ENCODE results near the gene CABYR. TPM values are rescaled to one million over a fixed set of nuclear protein-coding genes. Genes with fewer than 3 reads are reported as not detected.

Gene CABYR
- total and polyA plus RNA-seq, 5 experiments from 2014 or later: 0.28 to 3.3 (median 1.3) TPM; not detected in 1

DNA sequence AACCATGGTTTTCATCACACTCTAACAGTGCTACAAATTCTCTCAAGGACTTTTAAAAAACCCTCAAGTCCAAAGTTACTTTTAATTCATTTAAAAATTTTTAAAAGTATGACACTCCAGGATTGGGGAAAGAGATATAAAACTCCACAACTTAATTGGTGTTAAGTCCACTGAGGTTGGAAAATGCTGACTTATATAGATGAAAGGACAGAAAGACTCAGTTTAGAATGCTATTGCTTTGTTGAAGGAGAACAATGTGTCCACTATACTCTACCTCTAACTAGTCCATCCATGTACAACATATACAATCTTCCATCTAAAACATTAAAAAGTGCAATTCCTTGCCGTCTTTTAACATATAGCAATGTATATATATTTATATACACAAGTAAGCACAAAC is 41.2 kb downstream of the CABYR start:
- no peaks in the 10 kb centered on the region for H3K9me3 Mint-ChIP-seq
- POLR2A ChIA-PET: no interaction called here
- H3K36me3 Mint-ChIP-seq: peaks cover 0 to 4% (median 0%) of the 10 kb centered on the region in 3 donors
- no peak overlapping the region for H3K4me3 Mint-ChIP-seq
- DNase-seq (no peak), ATAC-seq (no peak)
- H3K4me1 Mint-ChIP-seq: peaks cover 0 to 7% (median under 1%) of the 10 kb centered on the region in 4 donors
- H3K27ac Mint-ChIP-seq: no peak overlapping the region
- peaks cover 0 to 4% (median 0%) of the 10 kb centered on the region in 5 donors for H3K27me3 Mint-ChIP-seq

DNA sequence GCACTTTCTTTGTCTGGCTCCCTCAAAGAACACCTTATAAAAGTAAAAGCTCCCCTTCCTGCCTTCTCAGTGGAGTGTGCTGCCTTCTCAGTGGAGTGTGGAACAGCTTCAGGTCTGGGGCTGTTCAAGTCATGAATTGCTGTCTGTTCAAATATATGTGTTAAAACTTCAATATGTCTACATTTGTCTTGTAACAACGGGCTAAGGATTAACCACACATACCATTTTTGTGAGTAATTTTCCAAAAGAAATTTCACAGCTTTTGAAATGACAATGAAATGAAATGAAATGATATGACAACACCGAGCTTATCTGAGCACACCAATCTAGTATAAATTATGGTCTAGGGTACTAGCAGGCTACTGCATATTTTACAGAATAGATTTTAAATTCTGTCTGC is 42.9 kb downstream of the CABYR start:
- H3K36me3 Mint-ChIP-seq: peaks cover 0 to 4% (median 0%) of the 10 kb centered on the region in 3 donors

DNA sequence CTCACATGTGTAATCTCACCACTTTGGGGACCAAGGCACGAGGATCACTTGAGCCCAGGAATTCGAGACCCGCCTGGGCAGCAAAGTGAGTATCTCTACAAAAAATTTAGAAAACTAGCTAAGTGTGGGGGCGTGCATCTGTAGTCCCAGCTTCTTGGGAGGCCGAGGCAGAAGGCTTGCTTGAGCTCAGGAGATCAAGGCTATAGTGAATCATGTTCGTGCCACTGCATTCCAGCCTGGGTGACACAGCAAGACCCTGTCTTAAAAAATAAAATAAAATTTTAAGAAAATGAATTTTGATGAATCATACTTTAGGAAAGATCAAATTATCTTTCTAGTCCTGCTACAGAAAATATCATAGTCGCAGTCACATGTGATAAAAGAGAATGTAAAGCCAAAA is 46.9 kb downstream of the CABYR start:
- POLR2A ChIA-PET: no interaction called here
- H3K36me3 Mint-ChIP-seq: peaks cover 0 to 4% (median 2%) of the 10 kb centered on the region in 3 donors
- no peak overlapping the region for H3K4me3 Mint-ChIP-seq
- H3K4me1 Mint-ChIP-seq: peaks cover 0 to 9% (median 0%) of the 10 kb centered on the region in 4 donors
- no peak for DNase-seq
- no peak overlapping the region for H3K27ac Mint-ChIP-seq
- H3K9me3 Mint-ChIP-seq: no peaks in the 10 kb centered on the region
- no peak for ATAC-seq
- H3K27me3 Mint-ChIP-seq: peaks cover 0 to 8% (median 3%) of the 10 kb centered on the region in 5 donors

More for the DNA sequence above, 42.9 kb downstream of the CABYR start:
- POLR2A ChIA-PET: no interaction called here
- ATAC-seq (no peak), DNase-seq (no peak)
- Mint-ChIP-seq H3K4me1 (peaks cover 0 to 2% (median under 1%) of the 10 kb centered on the region in 4 donors), H3K27ac (no peak overlapping the region), H3K9me3 (no peaks in the 10 kb centered on the region), H3K4me3 (no peak overlapping the region), H3K27me3 (peaks cover 0 to 4% (median 0%) of the 10 kb centered on the region in 5 donors)

DNA sequence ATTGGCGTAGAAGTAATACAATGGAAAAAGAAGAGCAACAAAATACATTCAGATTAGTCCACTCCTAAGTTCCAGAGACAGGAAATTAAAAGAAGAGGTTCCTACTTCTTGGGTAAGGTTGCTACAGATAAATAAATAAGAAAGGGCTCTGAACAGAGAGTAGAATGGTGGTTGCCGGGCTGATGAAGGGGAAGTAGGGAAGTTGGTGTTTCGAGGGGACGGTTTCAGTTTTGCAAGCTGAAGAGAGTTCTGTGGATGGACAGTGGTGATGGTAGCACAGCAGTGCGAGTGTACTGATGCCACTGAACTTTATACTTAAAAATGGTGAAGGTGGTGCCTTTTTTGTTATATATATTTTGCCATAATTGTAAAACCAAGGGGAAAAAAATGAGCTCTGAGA is 48.2 kb downstream of the CABYR start:
- H3K27ac Mint-ChIP-seq: no peak overlapping the region
- H3K4me3 Mint-ChIP-seq: peak overlapping the region in 1 of 10 donors; percentile 54
- no peaks in the 10 kb centered on the region for H3K9me3 Mint-ChIP-seq
- no peak for ATAC-seq
- peaks cover 0 to 8% (median 3%) of the 10 kb centered on the region in 5 donors for H3K27me3 Mint-ChIP-seq
- POLR2A ChIA-PET: no interaction called here
- DNase-seq: no peak
- peaks cover 0 to 4% (median 2%) of the 10 kb centered on the region in 3 donors for H3K36me3 Mint-ChIP-seq
- peaks cover 0 to 9% (median 0%) of the 10 kb centered on the region in 4 donors for H3K4me1 Mint-ChIP-seq

DNA sequence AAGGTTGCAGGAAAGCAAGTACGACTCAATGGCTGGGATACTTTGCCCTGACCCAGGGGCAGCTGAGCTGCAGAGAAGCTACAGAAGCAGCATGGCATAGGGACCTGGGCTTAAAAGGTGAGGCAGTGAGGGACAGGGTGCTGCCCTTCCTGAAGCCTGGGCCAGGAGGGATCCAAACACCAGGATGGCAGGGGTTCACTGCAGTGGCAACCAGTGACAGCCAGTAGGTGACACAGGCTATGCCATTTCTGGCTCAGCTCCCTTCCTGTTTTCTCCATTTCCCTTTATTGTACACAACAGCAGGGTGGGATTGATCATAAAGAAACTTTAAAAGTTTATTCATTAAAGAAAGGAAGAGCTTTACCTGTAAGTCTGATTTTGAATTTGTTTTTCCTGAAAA is 48.8 kb downstream of the CABYR start:
- H3K36me3 Mint-ChIP-seq: peaks cover 0 to 4% (median 2%) of the 10 kb centered on the region in 3 donors
- H3K4me1 Mint-ChIP-seq: peaks cover 0 to 9% (median 0%) of the 10 kb centered on the region in 4 donors
- POLR2A ChIA-PET: no interaction called here
- H3K27ac Mint-ChIP-seq: no peak overlapping the region
- peaks cover 0 to 8% (median 3%) of the 10 kb centered on the region in 5 donors for H3K27me3 Mint-ChIP-seq
- H3K9me3 Mint-ChIP-seq: no peaks in the 10 kb centered on the region
- ATAC-seq: no peak
- DNase-seq: no peak
- no peak overlapping the region for H3K4me3 Mint-ChIP-seq

DNA sequence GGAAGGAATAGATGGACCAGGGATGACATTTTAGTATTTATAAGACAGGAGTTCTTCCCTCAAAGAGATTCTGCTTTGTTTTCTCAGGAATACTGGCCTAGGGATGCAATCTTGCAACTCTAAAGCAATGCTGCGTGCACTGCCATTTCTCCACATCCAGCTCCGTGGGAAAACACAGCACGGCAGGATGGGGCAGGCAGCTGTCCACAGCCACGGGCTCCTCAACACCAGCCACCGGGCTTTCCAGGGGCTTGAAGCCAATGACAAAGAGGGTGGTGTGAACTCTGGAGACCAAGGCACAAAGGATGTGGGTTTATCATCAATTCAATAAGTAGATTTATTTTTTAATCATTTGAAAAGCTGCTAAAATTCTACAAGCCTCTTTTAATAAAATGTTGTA is 49.3 kb downstream of the CABYR start:
- Mint-ChIP-seq H3K4me1 (peaks cover 0 to 9% (median 0%) of the 10 kb centered on the region in 4 donors), H3K36me3 (peaks cover 0 to 4% (median 2%) of the 10 kb centered on the region in 3 donors), H3K27me3 (peaks cover 0 to 8% (median 3%) of the 10 kb centered on the region in 5 donors), H3K27ac (no peak overlapping the region), H3K9me3 (no peaks in the 10 kb centered on the region), H3K4me3 (no peak overlapping the region)
- DNase-seq: no peak
- ATAC-seq: no peak
- POLR2A ChIA-PET: no interaction called here

DNA sequence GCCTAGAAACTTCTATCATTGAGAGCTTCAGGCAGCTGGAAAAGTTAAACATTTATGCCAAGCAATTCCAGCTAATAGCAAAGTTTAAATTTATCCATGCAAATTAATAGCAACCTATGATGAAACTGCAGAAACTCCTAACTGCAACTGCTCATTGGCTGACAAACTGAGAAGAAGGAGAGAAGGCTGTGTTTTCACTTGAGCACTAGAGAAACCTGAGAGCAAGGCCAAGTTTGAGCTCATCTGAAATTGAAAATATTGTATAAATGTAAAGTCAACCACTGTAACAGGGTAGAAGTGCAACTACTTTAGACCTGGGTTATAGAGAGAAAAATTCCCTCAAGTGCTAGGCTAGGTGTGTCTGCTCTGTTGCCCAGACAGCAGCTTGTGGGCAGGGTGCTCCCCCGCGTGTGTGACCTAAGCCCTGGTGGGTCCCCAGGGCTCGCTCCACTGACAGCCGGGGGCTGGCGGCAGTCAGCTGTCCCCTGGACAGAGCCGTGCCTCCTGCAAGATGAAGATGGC is 50.2 kb downstream of the CABYR start:
- DNase-seq: no peak
- Mint-ChIP-seq H3K4me1 (peaks cover 0 to 9% (median 0%) of the 10 kb centered on the region in 4 donors), H3K36me3 (peaks cover 0 to 4% (median 2%) of the 10 kb centered on the region in 3 donors), H3K9me3 (no peaks in the 10 kb centered on the region), H3K27ac (no peak overlapping the region), H3K4me3 (no peak overlapping the region), H3K27me3 (peaks cover 0 to 8% (median 3%) of the 10 kb centered on the region in 5 donors)
- ATAC-seq: no peak
- POLR2A ChIA-PET: no interaction called here

DNA sequence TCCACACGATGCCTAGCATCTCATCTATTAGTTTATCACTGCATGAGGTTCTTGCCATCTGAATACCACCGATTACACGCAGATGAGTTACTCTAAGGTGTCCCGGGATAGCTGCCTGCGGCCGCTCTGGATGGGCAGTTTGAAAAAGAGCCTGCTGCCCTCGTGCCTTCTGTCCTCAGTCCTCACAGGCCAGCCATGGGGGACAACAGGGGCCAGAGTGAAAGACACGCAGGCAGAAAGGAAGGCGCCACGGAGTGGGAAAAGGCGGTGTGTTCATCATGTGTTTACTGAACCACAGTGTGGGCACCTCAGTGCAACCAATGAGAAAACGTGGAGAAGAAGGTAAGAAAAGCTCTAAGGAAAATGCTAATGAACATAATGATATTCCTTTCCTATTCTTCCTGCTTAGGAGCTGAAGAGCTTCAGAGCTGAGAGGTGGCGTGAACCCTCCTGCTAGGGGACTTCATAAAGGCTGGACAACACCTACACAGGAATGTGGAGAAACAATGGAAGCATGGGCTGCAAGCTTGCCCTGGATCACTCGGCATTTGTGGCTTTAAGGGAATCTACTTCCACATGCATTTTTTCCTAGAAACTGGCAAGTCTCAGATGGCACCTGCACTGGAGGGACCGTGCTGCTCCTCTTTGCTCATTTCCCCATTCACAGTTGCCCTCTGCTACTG is 50.9 kb downstream of the CABYR start:
- DNase-seq (no peak), ATAC-seq (no peak)
- no peak overlapping the region for H3K4me3 Mint-ChIP-seq
- POLR2A ChIA-PET: no interaction called here
- peaks cover 0 to 7% (median 0%) of the 10 kb centered on the region in 5 donors for H3K27me3 Mint-ChIP-seq
- H3K9me3 Mint-ChIP-seq: no peaks in the 10 kb centered on the region
- H3K4me1 Mint-ChIP-seq: peaks cover 0 to 9% (median 0%) of the 10 kb centered on the region in 4 donors
- no peak overlapping the region for H3K27ac Mint-ChIP-seq
- peaks cover 0 to 4% (median 2%) of the 10 kb centered on the region in 3 donors for H3K36me3 Mint-ChIP-seq

DNA sequence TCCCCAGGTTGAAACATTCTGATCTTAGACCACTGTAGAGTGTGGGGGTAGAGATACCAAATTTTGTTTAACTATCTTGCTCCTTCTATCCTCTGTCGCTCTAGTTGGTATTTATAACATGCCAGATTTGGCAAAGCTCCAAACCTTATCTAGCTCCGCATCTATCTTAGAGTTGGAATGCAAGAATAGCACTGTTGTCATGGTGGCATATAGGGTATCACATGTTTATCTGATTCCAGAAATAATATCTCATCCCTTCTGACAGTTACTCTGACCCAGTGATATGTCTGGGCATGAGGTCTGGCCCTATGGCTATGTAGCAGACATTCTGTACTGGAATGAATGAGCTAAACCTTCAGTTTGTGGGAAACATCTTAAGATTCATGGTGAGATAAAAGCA is 51.7 kb downstream of the CABYR start:
- no peak for ATAC-seq
- Mint-ChIP-seq H3K9me3 (no peaks in the 10 kb centered on the region), H3K4me1 (peaks cover 0 to 9% (median 0%) of the 10 kb centered on the region in 4 donors), H3K27me3 (peaks cover 0 to 7% (median 0%) of the 10 kb centered on the region in 5 donors), H3K4me3 (no peak overlapping the region), H3K36me3 (peaks cover 0 to 2% (median 2%) of the 10 kb centered on the region in 3 donors), H3K27ac (peak overlapping the region in 1 of 10 donors; percentile 54)
- POLR2A ChIA-PET: no interaction called here
- DNase-seq: no peak

DNA sequence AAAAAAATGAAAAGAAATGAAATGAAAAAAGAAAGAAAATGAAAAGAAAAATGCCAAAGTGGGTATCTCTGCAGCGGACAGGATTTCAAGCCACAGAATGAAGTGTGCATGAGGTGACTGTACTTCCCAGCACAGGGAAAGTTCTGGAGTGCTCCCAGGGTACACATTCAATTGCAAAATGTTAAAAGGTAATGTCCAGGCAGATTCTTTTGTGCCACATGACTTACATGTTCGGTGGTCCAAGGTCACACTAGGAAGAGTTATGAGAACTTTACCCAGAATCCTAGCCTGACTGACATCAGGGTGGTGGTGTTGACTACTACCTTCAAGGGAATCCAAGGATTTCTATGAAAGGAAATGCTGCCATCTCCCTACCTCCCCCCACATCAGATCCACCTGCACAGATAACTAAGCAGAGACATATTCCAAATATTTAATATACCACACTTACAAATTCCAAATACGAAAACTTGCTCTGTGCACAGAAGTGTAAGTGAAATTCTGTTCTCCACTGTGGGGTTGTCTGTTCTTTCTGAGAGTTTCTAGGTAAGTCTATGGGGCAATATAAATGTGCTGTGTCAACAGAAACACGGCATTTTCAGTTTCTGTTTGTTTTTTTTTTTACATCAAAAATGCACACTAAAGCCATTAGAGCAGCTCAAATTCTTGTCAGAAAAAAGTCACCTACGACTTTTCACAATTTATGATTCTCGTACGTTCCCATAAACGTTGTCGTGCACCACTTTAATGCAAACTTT is 56.6 kb downstream of the CABYR start:
- POLR2A ChIA-PET: no interaction called here
- no peak overlapping the region for H3K27ac Mint-ChIP-seq
- H3K9me3 Mint-ChIP-seq: no peaks in the 10 kb centered on the region
- ATAC-seq (no peak), DNase-seq (no peak)
- no peaks in the 10 kb centered on the region for H3K36me3 Mint-ChIP-seq
- H3K27me3 Mint-ChIP-seq: peaks cover 0 to 3% (median 0%) of the 10 kb centered on the region in 5 donors
- no peaks in the 10 kb centered on the region for H3K4me1 Mint-ChIP-seq
- no peak overlapping the region for H3K4me3 Mint-ChIP-seq

DNA sequence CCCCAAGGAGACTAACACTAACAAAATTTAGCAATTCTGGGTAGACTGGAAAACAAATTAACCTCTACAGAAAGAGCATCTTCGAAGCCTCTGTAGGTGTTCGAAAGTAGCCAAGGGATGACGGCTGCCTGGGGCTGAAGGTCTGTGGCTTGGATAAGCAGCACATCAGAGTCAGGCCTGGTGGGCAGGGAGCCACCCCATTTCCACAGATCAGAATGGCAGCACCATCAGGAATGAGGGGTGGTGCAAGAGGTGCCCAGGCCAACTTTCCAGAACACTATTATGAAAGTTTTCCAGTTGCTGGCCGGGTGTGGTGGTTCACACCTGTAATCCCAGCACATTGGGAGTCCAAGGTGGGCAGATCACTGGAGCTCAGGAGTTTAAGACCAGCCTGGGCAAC is 57.9 kb downstream of the CABYR start:
- DNase-seq (no peak), ATAC-seq (no peak)
- POLR2A ChIA-PET: no interaction called here
- Mint-ChIP-seq H3K4me1 (no peaks in the 10 kb centered on the region), H3K4me3 (no peak overlapping the region), H3K27me3 (peaks cover 0 to 3% (median 0%) of the 10 kb centered on the region in 5 donors), H3K27ac (no peak overlapping the region), H3K36me3 (no peaks in the 10 kb centered on the region), H3K9me3 (no peaks in the 10 kb centered on the region)

DNA sequence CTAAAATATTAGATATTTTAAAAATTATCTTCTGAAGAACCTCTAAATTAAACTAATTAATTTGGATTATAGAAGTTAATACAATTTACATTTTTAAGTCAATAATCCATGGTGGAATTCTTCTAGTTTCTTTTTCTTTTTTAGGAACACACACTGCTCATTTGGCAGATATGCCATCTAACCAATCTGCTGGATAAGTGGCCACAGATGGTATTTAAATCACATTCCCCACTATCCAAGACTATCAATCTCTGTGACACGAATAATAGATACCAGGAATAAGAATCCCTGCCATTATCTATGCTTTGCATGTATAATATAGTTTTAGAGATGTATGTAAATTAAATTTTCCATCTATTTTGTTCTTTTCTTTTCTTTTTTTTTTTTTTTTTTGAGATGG is 58.5 kb downstream of the CABYR start:
- ATAC-seq: no peak
- Mint-ChIP-seq H3K27ac (no peak overlapping the region), H3K9me3 (no peaks in the 10 kb centered on the region), H3K36me3 (no peaks in the 10 kb centered on the region), H3K4me3 (no peak overlapping the region), H3K27me3 (peaks cover 0 to 3% (median 0%) of the 10 kb centered on the region in 5 donors), H3K4me1 (no peaks in the 10 kb centered on the region)
- no peak for DNase-seq
- POLR2A ChIA-PET: no interaction called here

DNA sequence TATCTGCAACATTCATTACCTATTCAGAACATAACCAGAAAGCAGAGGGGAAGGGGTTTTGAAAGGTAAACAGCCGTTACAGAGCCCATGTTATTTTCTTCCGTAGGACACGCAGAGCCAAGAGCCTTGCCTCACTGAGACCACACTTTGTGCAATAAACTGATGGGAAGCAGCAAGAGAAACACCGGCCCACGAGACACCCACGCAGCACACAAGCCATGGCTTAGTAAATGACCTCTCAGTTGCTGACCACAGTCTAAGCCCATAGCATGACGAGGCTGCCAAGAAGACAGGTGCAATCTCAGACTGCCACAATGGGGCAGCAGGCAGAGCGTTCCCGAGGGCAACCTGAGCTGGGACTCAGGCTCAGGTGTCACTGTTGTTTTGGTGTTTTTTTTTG is 59.6 kb downstream of the CABYR start:
- POLR2A ChIA-PET: no interaction called here
- Mint-ChIP-seq H3K4me3 (no peak overlapping the region), H3K27me3 (peaks cover 0 to 2% (median 0%) of the 10 kb centered on the region in 5 donors), H3K27ac (no peak overlapping the region), H3K9me3 (no peaks in the 10 kb centered on the region), H3K4me1 (no peaks in the 10 kb centered on the region), H3K36me3 (no peaks in the 10 kb centered on the region)
- no peak for DNase-seq
- no peak for ATAC-seq
